Hair follicle dermal papilla cell (primary cell): ENCODE results near the gene NDUFB10. TPM values are rescaled to one million over a fixed set of nuclear protein-coding genes. Genes with fewer than 3 reads are reported as not detected.

Source experiments
- small RNA-seq: library from RNA; depleted of rRNA; stranded (forward); fragments of <200 nt; gene quantifications from one replicate; pipeline ENCODE3, GENCODE V24; 2012
- total RNA-seq: library from RNA; depleted of rRNA; stranded (reverse); fragments of >200 nt; gene quantifications from 2 replicates; pipeline ENCODE4 v1.2.3, GENCODE V29; 2012

NDUFB10 gene
- total RNA-seq, result 63.9 and 89.5 TPM in 2 replicates

DNA sequence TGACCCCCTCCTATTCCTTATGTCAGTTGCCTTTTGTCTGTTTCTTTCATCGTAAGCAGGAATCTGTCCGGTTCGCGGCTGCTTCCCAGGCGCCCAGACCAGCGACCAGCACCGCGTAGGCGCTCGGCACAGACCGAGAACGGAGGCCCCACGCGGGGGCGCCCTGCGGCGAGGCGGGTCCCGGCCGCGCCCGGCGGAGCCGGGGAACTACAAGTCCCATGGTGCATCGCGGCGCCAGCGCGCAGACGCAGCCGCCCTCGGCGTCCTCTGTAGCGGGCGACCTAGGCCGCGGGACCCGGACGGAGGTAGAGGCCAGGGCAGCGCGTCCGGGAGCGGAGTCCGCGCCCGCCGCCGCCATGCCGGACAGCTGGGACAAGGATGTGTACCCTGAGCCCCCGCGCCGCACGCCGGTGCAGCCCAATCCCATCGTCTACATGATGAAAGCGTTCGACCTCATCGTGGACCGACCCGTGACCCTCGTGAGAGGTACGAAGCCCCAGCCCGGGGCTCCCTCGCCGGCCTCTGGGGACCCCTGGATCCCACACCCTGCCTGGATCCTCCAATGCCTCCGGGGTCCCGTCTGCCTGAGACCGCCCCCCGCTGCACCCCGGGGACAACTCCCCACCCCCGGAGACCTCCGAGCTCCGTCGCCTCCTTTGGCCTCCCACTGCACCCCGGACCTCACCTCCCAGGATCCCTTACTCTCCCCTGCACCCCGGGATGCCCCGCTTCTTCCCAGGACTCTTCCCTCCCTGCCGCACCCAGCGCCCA lies at the start of gene NDUFB10:
Gene NDUFB10, plus strand, starts transcription at position 270 of the 771 bp plus-strand sequence. Its CDS starts 87 bp downstream, at position 357.

DNA sequence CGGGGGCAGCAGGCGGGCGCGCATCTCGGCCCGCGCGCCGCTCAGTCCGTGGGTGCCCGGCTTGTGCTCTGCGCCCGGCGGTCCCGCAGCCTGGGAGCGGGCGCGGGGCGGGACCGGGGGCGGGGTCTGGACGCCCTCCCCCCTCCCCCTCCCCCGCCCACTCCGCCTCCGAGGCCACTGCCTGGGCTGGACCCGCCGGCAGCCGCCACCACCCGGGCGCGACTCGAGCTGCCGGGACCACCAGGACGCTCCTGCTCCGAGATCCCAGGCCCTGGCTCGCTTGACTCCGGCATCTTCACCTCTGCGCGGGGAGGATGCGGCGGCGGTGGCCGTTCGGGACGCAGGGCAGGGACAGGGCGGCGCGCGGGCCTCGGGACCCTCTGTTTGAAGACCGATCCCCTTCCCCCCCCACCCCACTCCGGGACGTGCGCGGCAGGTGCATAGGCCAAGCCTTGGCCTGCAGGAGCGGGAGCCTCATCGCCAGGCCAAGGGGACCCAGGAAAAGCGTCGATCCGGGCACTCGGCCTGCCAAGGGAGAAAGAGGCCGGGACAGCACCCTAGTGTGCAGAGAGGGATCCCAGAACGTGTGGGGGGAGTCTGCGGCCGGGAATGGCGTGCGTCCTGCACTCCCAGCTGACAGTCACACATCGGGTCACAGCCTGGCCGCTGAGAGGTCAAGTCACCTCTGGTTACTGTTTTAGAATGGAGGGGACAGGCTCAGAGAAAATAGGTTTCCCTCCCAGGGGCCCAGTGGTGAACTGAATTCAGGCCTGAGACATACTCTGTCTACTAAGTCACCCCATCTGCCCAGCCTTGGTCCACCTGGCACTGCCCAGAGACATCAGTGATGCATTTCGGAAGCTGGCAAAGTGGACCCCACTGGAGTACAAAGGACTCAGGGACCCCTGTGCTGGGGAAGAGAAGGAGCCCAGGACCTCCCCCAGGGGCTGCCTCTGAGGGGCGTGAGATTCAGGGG lies 40.7 kb upstream of the NDUFB10 start, which contains the start of gene HS3ST6:
Gene HS3ST6, minus strand, starts transcription at position 65 of the 976 bp plus-strand sequence. CDS start 92 bp downstream, outside the sequence.

DNA sequence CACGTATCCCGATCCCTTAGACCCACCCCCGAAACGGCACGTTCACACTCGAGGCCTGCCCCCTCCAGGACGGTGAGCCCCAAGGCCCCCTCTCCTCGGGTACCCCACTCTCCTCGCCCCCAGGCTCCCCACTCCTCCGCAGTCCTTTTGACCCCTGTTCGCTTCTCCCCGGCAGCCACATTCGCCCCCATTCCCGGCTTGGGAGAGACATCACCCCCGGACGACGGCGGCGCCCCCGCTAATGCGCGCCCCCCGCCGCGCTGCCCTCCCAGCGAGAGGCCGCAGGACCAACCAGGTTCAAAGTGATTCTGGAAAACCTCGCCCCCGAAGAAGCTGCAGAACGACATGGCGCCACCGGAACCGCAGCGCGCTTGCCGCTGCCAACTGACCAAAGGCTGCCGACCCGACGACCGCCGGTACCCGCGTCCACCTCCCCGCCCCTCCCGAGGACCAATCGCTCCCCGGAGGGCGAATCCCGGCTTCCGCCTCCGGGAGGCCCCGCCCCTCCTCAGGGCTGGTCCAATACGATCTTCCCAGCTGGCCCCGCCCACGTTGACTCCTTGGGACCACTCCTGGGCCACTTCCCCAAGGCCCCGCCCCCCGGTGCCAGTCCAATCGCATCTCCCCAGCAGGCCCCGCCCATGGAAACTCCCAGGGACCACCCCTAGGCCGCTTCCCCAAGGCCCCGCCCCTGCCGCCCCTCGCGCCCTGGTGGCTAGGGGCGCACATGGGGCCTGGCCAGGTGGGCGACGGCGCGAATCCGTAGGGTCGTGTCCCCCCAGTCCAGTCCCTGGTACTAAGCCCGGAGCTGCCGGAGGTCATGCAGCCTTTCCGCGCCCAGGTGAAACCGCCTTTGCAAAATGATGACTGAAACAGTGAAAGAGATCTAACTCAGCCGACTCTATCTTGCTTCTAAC lies 16.3 kb upstream of the NDUFB10 start, which contains the start of gene MSRB1:
Gene MSRB1, minus strand, starts transcription at position 390 of the 917 bp plus-strand sequence. Its CDS starts 43 bp downstream, at position 347.

DNA sequence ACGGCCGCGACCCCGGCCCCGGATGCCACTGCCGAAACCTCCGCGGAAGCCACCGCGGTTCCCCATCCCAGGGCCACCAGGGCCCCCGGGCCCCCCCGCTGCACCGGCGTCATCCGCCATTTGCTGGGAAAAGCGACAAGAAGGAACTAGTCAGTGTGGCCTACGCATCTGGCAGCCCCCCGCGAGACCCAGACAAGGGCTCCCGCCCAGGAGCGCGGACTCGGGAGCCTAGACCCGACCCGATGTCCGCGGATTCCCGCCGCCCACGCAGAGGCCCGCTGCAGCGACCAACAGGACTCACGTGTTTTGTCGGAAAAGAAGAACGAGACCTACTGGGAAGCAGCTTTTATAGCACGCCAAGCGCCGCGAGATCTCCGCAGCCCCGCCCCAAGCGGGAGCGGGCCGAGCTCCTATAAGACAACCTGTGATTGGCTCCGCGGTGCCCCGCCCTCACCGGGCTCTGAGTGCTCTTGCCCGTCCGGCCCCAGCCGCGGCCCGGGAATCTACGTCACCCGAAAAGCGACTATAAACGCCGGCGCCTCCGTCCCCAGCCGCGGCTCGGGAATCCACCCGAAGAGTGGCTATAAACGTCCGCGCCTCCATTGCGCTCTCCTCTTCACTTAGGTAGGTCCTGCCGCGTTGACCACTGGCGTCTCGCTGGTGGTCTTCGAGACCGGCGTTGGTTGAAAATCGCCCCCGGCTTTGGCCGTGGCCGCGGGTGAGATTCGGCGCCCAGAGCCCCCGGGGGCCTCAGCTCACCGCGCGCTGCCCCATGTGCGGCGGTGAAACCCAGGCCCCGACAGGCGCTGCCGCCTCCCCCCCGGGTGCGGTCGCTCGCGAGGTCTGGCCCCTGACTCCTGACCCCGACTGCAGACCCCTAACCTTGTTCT lies 5.4 kb downstream of the NDUFB10 start, which contains the start of gene RPS2:
Gene RPS2, minus strand, starts transcription at position 321 of the 890 bp plus-strand sequence. Its CDS starts 201 bp downstream, at position 120.

DNA sequence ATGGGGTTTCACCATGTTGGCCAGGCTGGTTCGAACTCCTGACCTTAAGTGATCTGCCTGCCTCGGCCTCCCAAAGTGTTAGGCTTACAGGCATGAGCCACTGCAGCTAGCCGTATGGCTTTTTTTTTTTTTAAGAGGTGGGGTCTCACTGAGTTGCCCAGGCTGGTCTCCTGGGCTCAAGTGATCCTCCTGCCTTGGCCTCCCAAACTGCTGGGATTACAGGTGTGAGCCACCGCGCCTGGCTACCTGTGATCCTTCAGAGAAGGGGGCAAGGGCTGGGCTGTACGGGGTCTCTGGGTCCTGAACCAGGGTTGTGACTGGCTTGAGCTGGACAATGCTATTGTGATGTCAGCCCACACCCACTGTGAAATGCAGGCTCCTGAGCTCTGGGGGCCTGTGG lies 7.1 kb downstream of the NDUFB10 start, which contains the start of gene RNF151:
Gene RNF151, plus strand, starts transcription at position 397 of the 400 bp plus-strand sequence. CDS start 26 bp downstream, outside the sequence.

DNA sequence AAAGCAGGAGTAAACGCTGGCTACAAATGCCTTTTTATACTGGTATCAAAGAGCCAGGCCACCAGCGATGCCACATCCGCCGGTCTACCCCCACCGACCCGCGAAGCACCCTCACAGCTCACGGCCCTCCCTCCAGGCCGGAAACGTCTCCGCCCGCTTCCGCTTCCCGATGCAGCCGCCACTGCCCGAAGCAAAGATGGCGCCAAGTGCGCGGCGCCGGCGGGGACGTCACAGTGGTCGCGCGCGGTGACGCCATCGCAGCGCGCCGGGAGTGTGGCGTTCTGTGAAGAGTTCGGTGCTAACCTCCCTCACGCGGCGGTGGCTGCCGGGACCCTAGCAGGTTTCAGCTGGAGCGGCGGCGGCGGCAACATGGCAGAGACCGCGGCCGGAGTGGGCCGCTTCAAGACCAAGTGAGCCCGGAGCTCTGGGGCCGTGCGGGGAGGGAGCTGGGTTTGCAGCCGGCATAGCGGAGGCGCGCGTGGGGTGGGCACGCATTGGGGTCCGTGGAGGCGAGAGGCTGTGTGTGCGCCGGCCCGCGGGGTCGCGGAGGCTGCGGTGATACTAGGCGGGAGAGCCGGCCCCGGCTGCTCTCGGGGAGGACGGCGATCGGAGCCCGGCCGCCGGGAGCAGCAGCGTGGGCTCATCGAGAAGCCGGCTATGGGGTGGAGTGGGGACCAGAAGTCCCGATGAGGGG lies 12.6 kb downstream of the NDUFB10 start, which contains the start of gene TBL3:
Gene TBL3, plus strand, starts transcription at position 258 of the 694 bp plus-strand sequence. Its CDS starts 112 bp downstream, at position 370.

DNA sequence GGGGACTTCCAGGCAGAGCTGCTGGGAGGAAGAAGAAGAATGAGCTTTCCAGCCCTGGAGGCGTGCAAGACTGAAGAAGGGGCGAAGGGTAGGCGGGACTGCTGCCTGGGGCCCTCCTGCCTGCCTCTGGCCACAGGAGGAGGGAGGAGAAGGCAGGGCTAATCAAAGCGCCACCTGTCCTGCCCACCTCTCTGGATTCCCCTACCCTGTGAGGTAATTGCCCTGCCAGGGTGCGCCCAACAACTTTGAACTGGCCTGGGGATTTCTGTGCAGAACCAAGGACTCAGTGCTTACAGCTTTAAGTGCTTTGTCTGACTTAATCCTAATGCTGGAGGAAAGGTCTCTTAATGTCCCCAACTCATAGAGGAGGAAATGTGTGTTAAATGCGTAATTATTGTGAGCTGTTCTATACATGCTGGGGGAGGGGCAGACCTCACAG lies 22.1 kb downstream of the NDUFB10 start, which contains the start of gene NOXO1:
Gene NOXO1, minus strand, starts transcription at position 72 of the 439 bp plus-strand sequence. CDS start 290 bp downstream, outside the sequence.

DNA sequence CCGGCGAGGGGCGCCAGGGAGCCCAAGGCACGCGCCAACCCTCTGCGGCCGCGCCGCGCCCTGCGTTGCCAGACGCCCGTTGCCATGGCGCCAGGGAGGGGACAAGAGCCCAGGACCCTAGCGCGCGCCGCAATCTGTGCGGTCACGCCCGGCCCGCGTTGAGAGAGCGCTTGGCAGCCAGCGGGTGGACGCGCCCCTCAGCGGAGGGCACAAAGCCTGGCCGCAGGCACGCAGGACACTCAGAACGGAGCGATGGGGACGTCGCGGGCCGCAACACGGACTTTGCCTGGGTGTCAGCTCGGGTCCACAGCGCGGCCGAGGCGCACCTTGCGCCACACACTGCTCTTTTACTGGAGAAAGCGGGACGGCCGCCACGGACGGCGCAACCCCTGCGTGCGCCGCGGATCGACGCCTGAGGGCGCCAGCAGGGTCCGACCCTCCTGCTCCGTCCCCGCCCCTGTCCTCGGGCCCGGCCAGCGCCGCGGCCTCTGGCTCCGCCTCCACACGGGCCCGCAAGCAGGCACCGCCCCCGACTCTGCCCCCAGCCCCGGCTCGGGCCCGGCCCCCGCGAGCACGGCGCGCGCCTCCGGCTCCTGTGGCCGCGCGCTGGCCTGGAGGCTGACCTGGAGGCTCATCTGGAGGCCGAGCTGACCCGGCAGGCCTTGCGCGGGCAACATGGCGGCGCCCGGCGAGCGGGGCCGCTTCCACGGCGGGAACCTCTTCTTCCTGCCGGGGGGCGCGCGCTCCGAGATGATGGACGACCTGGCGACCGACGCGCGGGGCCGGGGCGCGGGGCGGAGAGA lies 24.4 kb downstream of the NDUFB10 start, which contains the start of gene GFER:
Gene GFER, plus strand, starts transcription at position 650 of the 803 bp plus-strand sequence. Its CDS starts 26 bp downstream, at position 676.

DNA sequence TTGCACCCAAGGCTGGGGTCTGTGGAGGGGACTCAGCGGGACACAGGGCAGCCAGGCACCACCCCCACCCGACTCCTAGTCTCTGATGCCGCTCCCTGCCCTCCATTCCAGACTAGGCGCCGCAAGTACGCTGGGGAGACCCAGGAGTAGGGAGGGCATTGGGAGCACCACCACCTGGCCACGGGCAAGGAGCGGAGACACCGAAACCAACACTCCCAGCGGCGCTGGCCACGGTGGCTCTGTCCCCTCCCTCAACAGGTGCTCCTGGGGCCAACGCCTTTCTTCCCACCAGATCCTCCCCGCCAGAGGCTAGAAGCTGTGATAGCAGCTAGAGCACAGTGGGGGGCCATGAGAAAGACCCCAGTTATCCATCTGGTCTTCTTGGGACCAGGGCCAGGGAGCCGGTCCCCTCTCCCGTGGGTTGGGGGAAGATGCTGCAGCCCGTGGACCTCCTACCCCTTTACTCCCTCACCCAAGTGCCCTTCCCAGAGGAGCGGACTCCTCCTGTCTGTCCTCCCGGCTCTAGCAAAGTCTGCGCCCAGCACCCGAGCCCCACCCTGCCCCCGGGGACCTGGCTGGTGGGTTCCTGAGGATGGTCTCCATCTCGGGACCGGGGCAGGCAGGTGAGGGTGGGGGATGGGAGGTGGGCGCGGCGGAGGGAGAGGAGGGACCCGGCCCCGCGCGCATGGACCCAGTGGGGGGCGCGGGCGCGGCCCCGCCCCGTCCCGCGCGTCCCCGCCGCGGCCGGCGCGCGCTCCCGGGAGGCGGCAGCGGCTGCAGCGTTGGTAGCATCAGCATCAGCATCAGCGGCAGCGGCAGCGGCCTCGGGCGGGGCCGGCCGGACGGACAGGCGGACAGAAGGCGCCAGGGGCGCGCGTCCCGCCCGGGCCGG lies 30.1 kb downstream of the NDUFB10 start, which contains the start of gene SYNGR3:
Gene SYNGR3, plus strand, starts transcription at position 762 of the 892 bp plus-strand sequence. CDS start 133 bp downstream, outside the sequence.

DNA sequence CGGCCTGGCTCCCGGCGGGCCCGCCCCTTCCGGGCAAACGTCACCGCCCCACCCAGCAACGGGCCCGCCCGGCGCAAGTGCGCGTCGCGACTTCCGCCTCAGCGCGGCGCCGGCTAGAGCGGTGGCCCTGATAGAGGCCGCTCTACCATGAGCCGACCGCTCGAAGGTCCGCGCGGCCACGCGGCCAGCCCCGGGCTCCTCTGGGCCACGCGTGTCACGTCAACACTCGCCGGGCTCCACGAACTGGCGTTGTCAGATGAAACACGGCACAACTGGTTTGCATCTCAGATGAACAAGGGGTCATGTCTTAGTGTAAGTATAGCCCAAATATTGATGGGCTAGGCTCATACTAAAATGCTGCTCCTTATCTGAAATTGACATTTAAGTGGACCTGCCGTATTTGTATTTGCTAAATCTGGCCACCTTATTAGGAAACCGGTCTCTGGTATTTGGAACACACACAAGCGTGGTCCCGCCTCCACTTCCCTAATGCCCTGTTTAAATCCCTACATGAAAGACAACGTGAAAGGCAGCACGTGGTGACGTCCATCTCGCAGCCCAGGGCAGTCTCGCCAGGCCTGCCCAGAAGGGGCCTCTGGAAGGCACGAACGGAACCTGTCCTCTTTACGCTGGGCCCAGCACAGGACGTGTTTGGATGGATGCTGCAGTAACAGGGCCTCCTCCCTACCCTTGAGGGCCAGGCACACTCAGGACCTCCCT lies 50.6 kb downstream of the NDUFB10 start, which contains the start of gene ZNF598:
Gene ZNF598, minus strand, starts transcription at position 31 of the 720 bp plus-strand sequence.

Small RNAs within 50 kb of the gene (small RNA-seq; reads per million reads assigned to genes)
- gene AC005363.2, result not detected
- not detected for gene SNORA10
- gene SNORA64, result not detected

Other genes with a start within 250 kb of the NDUFB10 start
- gene NME3, start 188.0 kb upstream of the NDUFB10 start, total RNA-seq, result 35.1 and 37.2 TPM in 2 replicates
- 15.7 and 15.9 TPM in 2 replicates for gene EME2, start 186.7 kb upstream of the NDUFB10 start, total RNA-seq
- 36.1 and 37.0 TPM in 2 replicates for gene MRPS34, start 186.4 kb upstream of the NDUFB10 start, total RNA-seq
- gene SPSB3, start 177.0 kb upstream of the NDUFB10 start, total RNA-seq, result 28.1 and 30.4 TPM in 2 replicates
- gene NUBP2, start 176.6 kb upstream of the NDUFB10 start, total RNA-seq, result 50.3 and 67.8 TPM in 2 replicates
- gene IGFALS, start 165.8 kb upstream of the NDUFB10 start, total RNA-seq, result 0.16 and 0.24 TPM in 2 replicates
- gene HAGH, start 132.7 kb upstream of the NDUFB10 start, total RNA-seq, result 12.8 and 17.2 TPM in 2 replicates
- 34.7 and 37.8 TPM in 2 replicates for gene FAHD1, start 132.3 kb upstream of the NDUFB10 start, total RNA-seq
- gene MEIOB, start 87.4 kb upstream of the NDUFB10 start, total RNA-seq, result 0.61 and 1.1 TPM in 2 replicates
- gene HS3ST6, start 41.1 kb upstream of the NDUFB10 start, total RNA-seq, result 0.16 TPM in 1 of 2 replicates, not detected in the other
- gene MSRB1, start 16.3 kb upstream of the NDUFB10 start, total RNA-seq, result 15.3 and 24.9 TPM in 2 replicates
- not detected in 2 replicates for gene RPL3L, start 4.8 kb upstream of the NDUFB10 start, total RNA-seq
- gene RPS2, start 5.3 kb downstream of the NDUFB10 start, total RNA-seq, result 1,254 and 1,380 TPM in 2 replicates
- not detected in 2 replicates for gene RNF151, start 7.3 kb downstream of the NDUFB10 start, total RNA-seq
- 23.9 and 26.9 TPM in 2 replicates for gene TBL3, start 12.5 kb downstream of the NDUFB10 start, total RNA-seq
- 0.12 TPM in 1 of 2 replicates, not detected in the other for gene NOXO1, start 21.9 kb downstream of the NDUFB10 start, total RNA-seq
- gene GFER, start 24.7 kb downstream of the NDUFB10 start, total RNA-seq, result 10.7 and 11.4 TPM in 2 replicates
- 1.1 and 1.9 TPM in 2 replicates for gene SYNGR3, start 30.4 kb downstream of the NDUFB10 start, total RNA-seq
- gene ZNF598, start 50.3 kb downstream of the NDUFB10 start, total RNA-seq, result 30.1 and 30.8 TPM in 2 replicates
- not detected in 2 replicates for gene NPW, start 60.2 kb downstream of the NDUFB10 start, total RNA-seq
- 33.9 and 35.0 TPM in 2 replicates for gene NHERF2, start 67.4 kb downstream of the NDUFB10 start, total RNA-seq
- 23.6 and 24.7 TPM in 2 replicates for gene NTHL1, start 88.3 kb downstream of the NDUFB10 start, total RNA-seq
- gene TSC2, start 88.4 kb downstream of the NDUFB10 start, total RNA-seq, result 73.8 and 84.7 TPM in 2 replicates
- gene PKD1, start 176.4 kb downstream of the NDUFB10 start, total RNA-seq, result 179 and 232 TPM in 2 replicates
- 0.61 and 0.97 TPM in 2 replicates for gene RAB26, start 189.1 kb downstream of the NDUFB10 start, total RNA-seq
- 60.2 and 78.9 TPM in 2 replicates for gene TRAF7, start 196.2 kb downstream of the NDUFB10 start, total RNA-seq
- 0.12 and 0.16 TPM in 2 replicates for gene CASKIN1, start 237.1 kb downstream of the NDUFB10 start, total RNA-seq
- gene MLST8, start 245.9 kb downstream of the NDUFB10 start, total RNA-seq, result 38.0 and 41.0 TPM in 2 replicates